Measurements from ENCODE around the gene PCCA.
A peak's percentile ranks its signal among the peaks of the same experiment; 100 is the strongest.
"Not testable (repeated sequence)": the region's sequence is repeated elsewhere in the genome, so short reads cannot be mapped to it uniquely, and the experiment has no call there.

PCCA gene

DNA sequence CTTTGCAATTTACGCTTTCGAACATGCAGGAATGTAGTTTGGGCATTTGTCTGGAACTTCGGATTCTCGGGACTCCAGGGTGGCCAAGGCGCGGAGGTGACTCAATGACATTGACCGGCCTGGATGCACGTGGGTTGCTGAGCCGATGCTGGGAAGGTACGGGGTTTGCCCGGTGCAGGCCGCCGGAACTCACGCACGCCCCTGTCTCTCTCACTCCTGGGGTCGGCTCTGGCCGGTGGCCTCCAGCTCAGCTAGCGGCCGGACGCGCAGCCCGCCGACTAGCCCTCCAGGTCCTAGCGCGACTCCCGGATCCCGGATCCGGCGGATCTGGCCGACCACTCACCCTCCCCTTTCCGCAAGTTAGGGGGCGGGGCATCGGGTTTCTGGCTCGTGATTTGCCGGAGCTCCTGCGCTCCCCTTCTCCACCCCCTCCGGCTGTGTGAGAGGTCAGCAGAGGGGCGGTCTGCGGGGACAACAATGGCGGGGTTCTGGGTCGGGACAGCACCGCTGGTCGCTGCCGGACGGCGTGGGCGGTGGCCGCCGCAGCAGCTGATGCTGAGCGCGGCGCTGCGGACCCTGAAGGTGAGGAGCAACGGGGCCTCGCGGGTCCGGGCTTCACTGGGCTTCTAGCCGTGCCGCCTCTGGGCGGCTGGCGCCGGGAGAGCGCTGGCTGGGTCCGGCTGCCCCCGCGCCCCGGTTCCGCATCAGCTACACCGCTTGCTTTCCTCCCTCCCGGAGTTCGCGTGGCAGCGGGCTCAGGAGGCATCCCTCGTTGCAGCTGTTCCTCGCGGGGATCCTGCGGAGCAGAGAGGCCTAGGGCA is at the start of gene PCCA:
Gene PCCA (plus strand): TSS at position 450 of the 821 bp plus-strand sequence. CDS start 28 bp downstream, at position 478.
- peak; percentile 69 for DNase-seq

DNA sequence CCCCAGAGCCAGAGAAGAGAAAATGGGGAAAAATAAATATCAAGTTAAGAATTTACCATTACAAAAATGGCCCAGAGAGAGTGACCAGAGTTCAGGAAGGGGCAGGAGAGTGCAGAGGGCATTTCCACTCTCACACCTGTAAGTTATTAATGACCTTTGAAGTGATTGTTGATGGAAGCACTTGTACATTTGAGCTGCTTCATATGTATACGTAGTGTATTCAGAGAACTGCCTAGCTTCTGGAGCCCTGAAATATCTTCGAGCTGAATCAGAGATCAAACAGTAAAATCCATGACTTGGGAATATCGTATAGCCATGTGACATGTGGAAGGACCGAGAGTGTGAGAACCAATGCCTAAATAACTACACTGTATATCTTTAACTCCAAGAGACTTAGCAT is 49.2 kb upstream of the PCCA start:
- no peak for DNase-seq

- no peak for DNase-seq
Observed at GRCh38 chr13:100040196-100040595, 48.7 kb upstream of the PCCA start.

DNA sequence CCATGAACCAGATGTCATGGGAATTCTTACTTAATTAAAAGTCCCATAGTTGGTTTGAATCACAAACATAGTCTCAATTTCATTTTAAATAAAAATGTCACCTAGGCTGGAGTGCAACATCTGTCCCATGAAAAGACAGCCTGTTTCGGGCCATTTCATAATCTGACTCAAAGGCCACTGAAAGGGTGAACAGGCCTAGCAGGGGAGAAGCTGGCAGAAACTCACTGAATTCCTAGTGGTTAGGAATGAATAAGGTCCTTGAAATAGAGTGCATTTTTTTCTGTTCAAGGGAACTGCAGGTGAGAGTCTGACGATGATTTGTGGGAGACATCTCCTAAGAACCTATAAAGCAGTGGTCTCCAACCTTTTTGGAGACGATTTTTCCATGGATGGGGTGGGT is 44.0 kb upstream of the PCCA start:
- DNase-seq: no peak

GRCh38 chr13:100045355-100045754 is 43.5 kb upstream of the PCCA start:
- no peak for DNase-seq

DNA sequence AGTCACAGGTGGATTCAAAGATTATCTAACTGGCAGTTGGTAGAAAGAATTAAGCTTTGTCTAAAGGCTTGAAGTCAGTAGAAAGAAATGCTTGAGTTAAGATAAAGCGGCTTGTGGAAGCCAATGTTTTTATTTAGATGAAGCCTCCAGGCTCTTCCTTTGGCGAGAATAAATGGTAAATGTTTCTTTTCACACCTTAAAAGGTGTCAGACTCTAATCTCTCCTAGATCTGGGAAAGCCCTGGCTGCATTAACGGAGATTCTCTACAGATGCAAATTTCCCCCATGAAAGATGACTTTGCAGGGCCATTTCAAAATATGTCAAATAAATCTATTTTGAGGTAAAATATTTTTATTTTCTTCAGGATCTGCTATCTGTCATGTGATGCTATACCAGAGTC is 37.8 kb upstream of the PCCA start:
- DNase-seq: no peak

GRCh38 chr13:100059827-100060226 is 29.1 kb upstream of the PCCA start:
- no peak for DNase-seq

GRCh38 chr13:100063333-100063732 is 25.6 kb upstream of the PCCA start:
- no peak for DNase-seq

GRCh38 chr13:100063906-100064305 is 25.0 kb upstream of the PCCA start:
- DNase-seq: no peak

DNA sequence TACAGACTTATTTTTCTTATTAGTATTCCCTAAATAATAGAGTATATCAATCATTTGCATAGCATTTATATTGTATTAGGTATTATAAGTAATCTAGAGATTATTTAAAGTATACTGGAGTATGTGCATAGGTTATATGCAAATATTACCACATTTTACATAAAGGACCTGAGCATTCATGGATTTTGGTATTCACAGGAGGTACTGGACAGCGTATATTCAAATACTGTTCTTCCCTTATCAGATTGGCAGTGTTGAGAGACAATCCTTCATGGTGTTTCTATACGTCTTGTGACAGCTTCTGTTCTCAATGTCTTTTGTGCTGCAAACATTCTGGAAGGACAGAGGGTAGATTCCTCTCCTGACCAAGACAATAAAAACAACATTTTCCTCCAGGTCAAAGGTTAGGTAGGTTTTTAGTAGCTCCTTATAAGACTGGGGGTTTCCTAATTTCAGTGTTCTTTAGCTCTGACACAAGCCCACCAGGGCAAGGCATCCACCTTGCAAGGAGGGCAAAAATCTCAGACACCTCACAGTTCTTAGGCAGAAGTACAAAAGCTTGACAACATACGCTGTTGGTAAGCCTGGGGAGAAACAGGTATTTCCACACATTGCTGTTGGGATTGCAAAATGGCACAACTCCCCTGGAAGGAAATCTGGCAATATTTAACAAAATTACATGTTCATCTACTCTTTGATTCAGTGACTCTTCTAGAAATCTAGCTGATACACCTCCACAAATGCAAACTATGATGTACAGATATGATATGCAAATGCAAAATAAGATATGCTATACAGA is 20.6 kb upstream of the PCCA start:
- no peak for DNase-seq

GRCh38 chr13:100069278-100069677 is 19.6 kb upstream of the PCCA start:
- no peak for DNase-seq

- no peak for DNase-seq
Observed at GRCh38 chr13:100075700-100076587, 12.9 kb upstream of the PCCA start.

- not testable (repeated sequence) for DNase-seq
Observed at GRCh38 chr13:100079003-100079402, 9.9 kb upstream of the PCCA start.

GRCh38 chr13:100083401-100083800 is 5.5 kb upstream of the PCCA start:
- not testable (repeated sequence) for DNase-seq

- DNase-seq: no peak
Observed at GRCh38 chr13:100088273-100088643, 635 bp upstream of the PCCA start.

DNA sequence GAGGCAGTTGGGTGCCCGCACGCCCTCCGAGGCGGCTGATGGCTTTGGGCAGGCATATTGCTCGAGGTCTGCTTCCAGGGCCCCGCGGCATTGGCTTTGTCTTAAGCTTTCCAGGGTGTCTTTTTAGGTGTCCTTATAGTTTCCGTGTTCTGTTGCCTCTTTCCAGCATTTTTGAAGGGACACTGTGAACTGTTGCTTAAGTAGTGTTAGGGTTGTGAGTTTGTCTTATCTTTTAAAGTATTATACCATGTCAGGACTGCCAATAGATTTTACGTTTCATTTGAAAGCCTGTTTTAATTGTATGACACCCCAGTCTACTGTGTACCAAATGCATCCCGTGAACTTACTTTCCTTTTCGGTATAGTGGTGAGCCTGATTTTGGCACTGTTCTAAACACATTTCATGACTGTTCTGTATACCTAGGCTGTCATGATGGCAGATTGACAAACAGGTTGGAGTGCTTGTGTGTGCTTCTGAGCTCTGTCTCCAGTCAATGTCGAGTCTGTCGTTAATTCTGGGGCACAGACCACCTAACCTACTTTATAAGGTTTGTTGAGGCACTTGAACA is 656 bp downstream of the PCCA start:
- no peak for DNase-seq

DNA sequence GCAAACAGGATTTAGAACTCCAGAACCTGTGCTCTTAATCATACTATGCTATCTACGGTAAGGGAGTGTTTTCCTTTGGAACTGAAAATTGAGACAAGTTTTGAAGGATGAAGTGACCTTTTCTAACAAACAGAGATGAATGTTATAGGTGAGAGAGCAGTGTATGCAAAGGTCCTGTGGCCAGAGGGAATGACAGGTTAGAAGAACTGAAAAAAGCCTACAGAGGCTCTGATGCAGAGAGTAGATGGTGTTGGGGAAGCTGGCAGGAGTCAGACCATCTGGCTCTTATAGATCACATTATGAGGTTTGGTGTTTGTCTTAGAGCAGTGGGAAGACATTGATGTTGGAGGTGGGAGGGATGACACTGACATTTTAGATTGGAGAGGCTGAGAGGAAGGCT is 2.0 kb downstream of the PCCA start:
- DNase-seq: no peak

- no peak for DNase-seq
Observed at GRCh38 chr13:100091391-100091790, 2.5 kb downstream of the PCCA start.

GRCh38 chr13:100092273-100092672 is 3.4 kb downstream of the PCCA start:
- DNase-seq: not testable (repeated sequence)

DNA sequence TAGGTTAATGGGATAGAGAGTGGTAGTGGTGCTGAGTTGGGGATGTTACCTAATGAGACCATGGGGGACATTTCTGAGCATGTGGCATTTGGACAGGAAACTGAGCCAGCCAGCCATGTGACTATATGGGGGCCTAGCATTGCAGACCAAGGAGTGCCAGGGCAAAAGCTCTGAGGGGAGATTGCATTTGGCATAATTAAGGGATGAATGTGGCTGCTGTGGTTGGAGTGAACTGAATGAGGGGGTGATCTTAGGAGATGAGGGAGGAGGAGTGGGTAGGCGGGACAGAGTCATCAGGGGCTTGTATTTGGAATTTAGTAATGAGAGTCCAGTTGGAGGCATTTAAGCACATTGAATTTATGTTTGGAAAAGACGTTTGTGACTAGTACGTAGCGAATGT is 6.6 kb downstream of the PCCA start:
- no peak for DNase-seq

DNA sequence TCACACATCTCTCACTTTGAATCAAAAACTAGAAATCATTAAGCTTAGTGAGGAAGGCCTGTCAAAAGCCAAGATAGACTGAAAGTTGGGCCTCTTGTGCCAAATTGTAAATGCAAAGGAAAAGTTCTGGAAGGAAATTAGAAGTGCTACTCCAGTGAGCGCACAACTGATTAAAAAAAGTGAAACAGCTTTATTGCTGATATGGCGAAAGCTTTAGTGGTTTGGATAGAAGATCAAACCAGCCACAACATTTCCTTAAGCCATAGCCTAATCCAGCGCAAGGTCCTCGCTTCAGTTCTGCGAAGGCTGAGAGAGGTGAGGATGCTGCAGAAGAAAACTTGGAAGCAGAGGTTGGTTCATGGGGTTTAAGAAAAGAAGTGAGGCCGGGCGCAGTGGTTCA is 7.6 kb downstream of the PCCA start:
- DNase-seq: no peak

GRCh38 chr13:100097821-100098220 is 8.9 kb downstream of the PCCA start:
- no peak for DNase-seq

All from NCI-H1694 (cell line).